Body of pancreas (tissue), 4 donors: ENCODE results near the gene CARD19.

ENCODE experiments used
- CTCF ChIP-seq, 7 experiments: fragments of 450-650 bp in 4 of 7; fragments of 200-600 bp in 3 of 7; sonication (generic) in 3 of 7; IDR thresholded peaks; one replicate each; pipeline ENCODE4 v1.5.1; 2016 to 2019; ENCODE audit warnings: antibody characterized with exemption in 7 of 7
- POLR2A ChIP-seq, 3 donors: fragments of 450-650 bp; IDR thresholded peaks; one replicate each; pipeline ENCODE4 v1.6.1; 2016; ENCODE audit warnings: antibody characterized with exemption in 3 of 3, mild to moderate bottlenecking in 2 of 3

DNA sequence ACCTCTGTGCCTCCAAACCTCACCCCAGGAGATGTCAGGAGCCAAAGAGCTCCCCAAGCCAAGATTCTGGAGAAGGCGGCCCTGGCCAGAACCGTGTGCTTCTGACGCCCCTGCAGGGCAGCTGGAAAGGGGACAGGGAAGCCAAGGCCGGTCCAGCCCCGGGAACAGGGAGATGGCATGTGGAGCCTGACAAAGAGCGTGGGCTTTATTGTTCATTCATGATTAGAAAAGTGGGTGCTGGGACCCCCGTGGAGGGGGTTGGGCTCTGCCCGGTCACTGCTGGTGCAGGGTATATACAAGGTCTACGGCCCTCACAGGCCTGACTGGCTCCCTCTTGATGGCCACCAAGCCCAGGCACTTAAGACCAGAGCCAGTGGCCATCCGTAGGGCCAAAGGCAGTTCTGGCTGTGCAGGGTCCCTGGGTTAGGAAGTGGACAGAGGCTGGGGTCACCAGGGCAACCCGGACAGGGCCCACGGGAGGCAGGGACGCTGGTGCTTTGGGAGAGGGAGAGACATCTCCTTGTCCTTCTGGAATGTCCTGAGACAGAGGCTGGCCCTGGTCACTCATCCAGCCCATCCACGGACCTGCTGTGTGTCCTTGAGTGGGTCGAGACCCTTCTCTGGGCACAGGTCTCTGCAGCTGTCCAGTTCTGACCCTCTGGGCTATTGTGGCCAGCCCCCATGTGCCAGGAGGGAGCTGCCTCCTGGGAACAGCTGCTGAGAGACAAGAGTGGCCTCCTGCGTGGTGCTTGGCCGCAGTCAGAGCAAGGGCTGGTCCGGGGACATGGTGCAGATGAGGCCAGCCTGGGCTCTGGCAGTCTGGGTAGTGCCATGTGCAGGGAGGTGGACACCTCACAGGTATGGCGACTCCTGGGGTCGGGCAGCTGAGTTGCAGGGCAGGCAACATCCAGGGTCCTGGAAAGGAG lies 25.6 kb downstream of the CARD19 start:
- TF ChIP-seq CTCF (IDR thresholded peaks at IDR 0.05), result no peak
- TF ChIP-seq POLR2A (IDR thresholded peaks at IDR 0.05), result no peak
